A549 (cell line): Measurements from ENCODE around the gene LBP. TPM values are rescaled to one million over a fixed set of nuclear protein-coding genes. Genes with fewer than 3 reads are reported as not detected.

ENCODE experiments used
- ATAC-seq, 2 experiments: fragments of 200-7000 bp in 1 of 2; fragments of >200 bp in 1 of 2; cut with Nextera tagmentation in 1 of 2; cut with Tn5 transposase in 1 of 2; 3 replicates each; pipeline versions ENCODE4 v1.8.0 to v1.9.1; 2018 to 2020; ENCODE audit warnings: mild to moderate bottlenecking in 1 of 2, moderate library complexity in 1 of 2
- CTCF ChIA-PET: fragments of 300-600 bp; sonication (Branson Sonifier 250); formaldehyde crosslinking; extraction: SDS; loops from one replicate; lab custom pipeline; 2021; ENCODE audit warnings: antibody characterized with exemption, inconsistent platforms; lab: Yijun Ruan, JAX
- POLR2A ChIA-PET: fragments of 350-600 bp; formaldehyde crosslinking; extraction: SDS; loops from one replicate; lab custom pipeline; 2021; ENCODE audit warnings: antibody characterized with exemption, inconsistent platforms; lab: Yijun Ruan, JAX
- DNase-seq, 2 experiments: peaks; one replicate each; pipeline versions ENCODE4 v3.0.0 to v3.0.0-alpha.2; 2011 to 2016; ENCODE audit warnings: low read depth in 1 of 2, low spot score in 1 of 2
- FAIRE-seq: peaks from 2 replicates; lab custom pipeline; 2011; peaks lifted over from hg19 to GRCh38; lab: Jason Lieb, UNC
- H3K27ac ChIP-seq, 2 experiments: fragments of >200 bp; sonication (Bioruptor Twin); formaldehyde crosslinking; 3 replicates each; pipeline ENCODE4 v1.5.1; 2016 to 2017
- H3K4me1 ChIP-seq: fragments of >200 bp; sonication (Bioruptor Twin); formaldehyde crosslinking; 3 replicates; pipeline ENCODE4 v1.6.1; 2016
- H3K4me2 ChIP-seq: fragments of >200 bp; sonication (Bioruptor Twin); formaldehyde crosslinking; 3 replicates; pipeline ENCODE4 v1.6.1; 2016
- H3K4me3 ChIP-seq: fragments of >200 bp; sonication (Bioruptor Twin); formaldehyde crosslinking; 3 replicates; pipeline ENCODE4 v1.5.1; 2016
- H3K9me3 ChIP-seq: fragments of >200 bp; sonication (Bioruptor Twin); formaldehyde crosslinking; 3 replicates; pipeline ENCODE4 v1.6.1; 2016
- BCL3 ChIP-seq: fragments of >200 bp; sonication (Bioruptor Twin); formaldehyde crosslinking; IDR thresholded peaks from 3 replicates; pipeline ENCODE4 v1.6.1; 2016
- BHLHE40 ChIP-seq: IDR thresholded peaks from 2 replicates; pipeline ENCODE4 v1.6.1; 2012; ENCODE audit warnings: low read depth, low read length, inconsistent platforms
- CBX8 ChIP-seq: fragments of 200-600 bp; sonication (generic); IDR thresholded peaks from 2 replicates; pipeline ENCODE4 v1.6.1; 2016
- CHD2 ChIP-seq: fragments of 150-350 bp; IDR thresholded peaks from 2 replicates; pipeline ENCODE4 v1.6.1; 2014; ENCODE audit warnings: low read length; ENCODE audit not compliant: partially characterized antibody
- CTCF ChIP-seq: fragments of >200 bp; sonication (Bioruptor Twin); formaldehyde crosslinking; IDR thresholded peaks from 3 replicates; pipeline ENCODE4 v1.5.1; 2016
- EHF ChIP-seq: fragments of 250-450 bp; sonication (Bioruptor Pico); IDR thresholded peaks from 2 replicates; pipeline ENCODE4 v1.5.0; 2020; ENCODE audit warnings: mild to moderate bottlenecking
- FOSL2 ChIP-seq, 2 experiments: fragments of 450-650 bp in 1 of 2; fragments of >200 bp in 1 of 2; sonication (Bioruptor Twin) in 1 of 2; formaldehyde crosslinking; IDR thresholded peaks; 2 replicates each; pipeline versions ENCODE4 v1.5.0 to v1.6.1; 2016 to 2020; ENCODE audit warnings: mild to moderate bottlenecking in 1 of 2, moderate library complexity in 1 of 2
- FOXS1 ChIP-seq: fragments of 250-450 bp; sonication (Bioruptor Pico); IDR thresholded peaks from 2 replicates; pipeline ENCODE4 v1.5.0; 2020; ENCODE audit warnings: mild to moderate bottlenecking, moderate library complexity
- GATA3 ChIP-seq: IDR thresholded peaks from 2 replicates; pipeline ENCODE4 v1.6.1; 2012; ENCODE audit warnings: borderline replicate concordance
- HES2 ChIP-seq: fragments of >200 bp; sonication (Bioruptor Twin); formaldehyde crosslinking; IDR thresholded peaks from 2 replicates; pipeline ENCODE4 v1.6.1; 2016
- HMGXB4 ChIP-seq: fragments of 250-450 bp; sonication (Bioruptor Pico); IDR thresholded peaks from 2 replicates; pipeline ENCODE4 v1.5.0; 2021; ENCODE audit warnings: mild to moderate bottlenecking, moderate library complexity, borderline replicate concordance
- HOXA7 ChIP-seq: fragments of 250-450 bp; sonication (Bioruptor Pico); IDR thresholded peaks from 2 replicates; pipeline ENCODE4 v1.5.0; 2020; ENCODE audit warnings: mild to moderate bottlenecking, moderate library complexity
- KDM1A ChIP-seq: fragments of 200-600 bp; sonication (generic); IDR thresholded peaks from 2 replicates; pipeline ENCODE4 v1.6.1; 2016; ENCODE audit warnings: low read depth, mild to moderate bottlenecking
- KDM5A ChIP-seq: fragments of 200-600 bp; sonication (generic); IDR thresholded peaks from 2 replicates; pipeline ENCODE4 v1.6.1; 2016; ENCODE audit warnings: antibody characterized with exemption, mild to moderate bottlenecking
- MAFK ChIP-seq: fragments of 450-650 bp; IDR thresholded peaks from 2 replicates; pipeline ENCODE4 v1.6.1; 2014; ENCODE audit not compliant: partially characterized antibody
- MYC ChIP-seq: IDR thresholded peaks from 2 replicates; pipeline ENCODE4 v1.6.1; 2012; ENCODE audit warnings: mild to moderate bottlenecking, inconsistent platforms, low read length, improper control_type of control experiment, borderline replicate concordance
- NPAS2 ChIP-seq: fragments of 250-450 bp; sonication (Bioruptor Pico); IDR thresholded peaks from 2 replicates; pipeline ENCODE4 v1.8.0; 2022; ENCODE audit warnings: mild to moderate bottlenecking, moderate library complexity, borderline replicate concordance
- PBX3 ChIP-seq: IDR thresholded peaks from 2 replicates; pipeline ENCODE4 v1.6.1; 2012
- POLR2A ChIP-seq: IDR thresholded peaks from 2 replicates; pipeline ENCODE4 v1.6.1; 2012; ENCODE audit warnings: mild to moderate bottlenecking, low read length
- RFX5 ChIP-seq: fragments of 450-650 bp; IDR thresholded peaks from 2 replicates; pipeline ENCODE4 v1.7.1; 2014; ENCODE audit warnings: antibody characterized with exemption, mild to moderate bottlenecking, moderate library complexity
- USF2 ChIP-seq: fragments of 450-650 bp; IDR thresholded peaks from 2 replicates; pipeline ENCODE4 v1.6.1; 2014; ENCODE audit warnings: antibody characterized with exemption
- ZFP36 ChIP-seq: fragments of 450-650 bp; IDR thresholded peaks from 2 replicates; pipeline ENCODE4 v1.6.1; 2014; ENCODE audit warnings: borderline replicate concordance; ENCODE audit not compliant: partially characterized antibody
- WGBS: methylation state at CpG from one replicate; pipeline ENCODE4 v1.1.6; 2017; ENCODE audit errors: missing lambda C conversion rate; 5-methylcytosine and 5-hydroxymethylcytosine counted together
- polyA plus RNA-seq, 4 experiments: library from polyadenylated mRNA; depleted of rRNA in 3 of 4; stranded (reverse); fragments of >200 nt; fragmentation: RNase III in 1 of 4; extraction: RNeasy Plus Mini Kit Qiagen cat#74134 plus additional on column Dnase treatment in 1 of 4; gene quantifications; 2 replicates in 3 of 4; 3 replicates in 1 of 4; pipeline ENCODE4 v1.2.3, GENCODE V29; 2011 to 2017
- TF ChIP-seq, protein P1 (sequence below): fragments of 250-450 bp; sonication (Bioruptor Pico); IDR thresholded peaks from 2 replicates; pipeline ENCODE4 v1.5.0; 2020; ENCODE audit warnings: low read depth, mild to moderate bottlenecking, moderate library complexity

Gene LBP
- polyA plus RNA-seq, 2 of the 4 experiments (the other 2 are of a cell fraction), result 1.3 to 2.2 TPM

DNA sequence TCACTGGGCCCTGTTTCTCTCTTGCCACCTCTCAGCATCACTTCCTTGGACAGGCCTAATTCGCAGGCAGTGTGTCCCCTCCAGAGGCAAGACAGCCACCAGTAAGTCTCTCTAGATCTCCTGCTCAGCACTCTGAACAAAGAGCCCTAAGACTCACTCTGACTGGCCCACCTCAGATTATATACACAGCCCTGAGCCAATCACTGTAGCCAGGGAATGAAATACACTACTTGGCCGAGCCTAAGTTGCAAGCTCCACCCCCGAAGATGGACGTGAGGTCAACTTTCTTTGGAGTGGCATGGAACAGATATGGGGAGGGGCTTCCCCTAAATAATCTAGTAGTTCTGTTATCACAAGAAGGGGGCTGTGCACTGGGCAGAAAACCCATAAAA is 38.2 kb upstream of the LBP start:
- ChIA-PET POLR2A (no interaction called here), CTCF (interaction anchor here (1.0 to 2.2 kb wide), 8 partner anchors 9 to 745 kb away, joined by 3 to 7 read pairs (median 4); no protein-coding TSS in a partner anchor)
- peaks cover 5% of the 10 kb centered on the region; the same call in 1 of the 3 replicates for H3K9me3 ChIP-seq
- 37% methylated on average over 4 of the region's 4 CpGs for WGBS
- no peak for TF ChIP-seq CBX8
- TF ChIP-seq EHF (CRISPR knock-in tag), result no peak
- TF ChIP-seq PBX3, result no peak
- TF ChIP-seq, protein P1, sequence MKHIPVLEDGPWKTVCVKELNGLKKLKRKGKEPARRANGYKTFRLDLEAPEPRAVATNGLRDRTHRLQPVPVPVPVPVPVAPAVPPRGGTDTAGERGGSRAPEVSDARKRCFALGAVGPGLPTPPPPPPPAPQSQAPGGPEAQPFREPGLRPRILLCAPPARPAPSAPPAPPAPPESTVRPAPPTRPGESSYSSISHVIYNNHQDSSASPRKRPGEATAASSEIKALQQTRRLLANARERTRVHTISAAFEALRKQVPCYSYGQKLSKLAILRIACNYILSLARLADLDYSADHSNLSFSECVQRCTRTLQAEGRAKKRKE (CRISPR knock-in tag), result no peak
- no peak for TF ChIP-seq RFX5
- TF ChIP-seq NPAS2 (CRISPR knock-in tag), result no peak
- no peak for TF ChIP-seq USF2
- no peak for FAIRE-seq
- H3K27ac ChIP-seq, result no peak overlapping the region
- no peak for ATAC-seq
- H3K4me3 ChIP-seq, result no peak overlapping the region
- no peak for DNase-seq
- H3K4me2 ChIP-seq, result no peak overlapping the region
- H3K4me1 ChIP-seq, result no peaks in the 10 kb centered on the region

- no peak overlapping the region for H3K4me3 ChIP-seq
- DNase-seq (no peak), FAIRE-seq (no peak), ATAC-seq (no peak)
- 0% methylated on average over 1 of the region's 1 CpG for WGBS
- peaks cover 5% of the 10 kb centered on the region; the same call in 1 of the 3 replicates for H3K9me3 ChIP-seq
- no peak overlapping the region for H3K4me2 ChIP-seq
- H3K27ac ChIP-seq, result no peak overlapping the region
- ChIA-PET CTCF (interaction anchor here (1.0 to 2.2 kb wide), 9 partner anchors 8 to 745 kb away, joined by 3 to 7 read pairs (median 4); no protein-coding TSS in a partner anchor), POLR2A (no interaction called here)
- no peaks in the 10 kb centered on the region for H3K4me1 ChIP-seq
- TF ChIP-seq ZFP36, result no peak
- TF ChIP-seq CTCF, result no peak
- TF ChIP-seq CHD2, result no peak
- no peak for TF ChIP-seq BCL3
- TF ChIP-seq MAFK, result no peak
- TF ChIP-seq CBX8, result no peak
- TF ChIP-seq NPAS2 (CRISPR knock-in tag), result no peak
- TF ChIP-seq HOXA7 (CRISPR knock-in tag), result no peak
- no peak for TF ChIP-seq GATA3
- TF ChIP-seq HES2, result no peak
- no peak for TF ChIP-seq PBX3
- TF ChIP-seq BHLHE40, result no peak
- TF ChIP-seq KDM5A, result no peak
- TF ChIP-seq HMGXB4 (CRISPR knock-in tag), result no peak
- TF ChIP-seq POLR2A, result no peak
- TF ChIP-seq KDM1A, result no peak
- no peak for TF ChIP-seq FOSL2 (IDR thresholded peaks at IDR 0.05)
- no peak for TF ChIP-seq FOSL2 (CRISPR knock-in tag; IDR thresholded peaks at IDR 0.05)
- no peak for TF ChIP-seq MYC
- no peak for TF ChIP-seq FOXS1 (CRISPR knock-in tag)
These were observed 37.8 kb upstream of the LBP start for GRCh38 chr20:38308447-38308846.
